OCI-LY1 (cell line): ENCODE measurements around the gene RPL22.

Source experiments
- H2AFZ ChIP-seq: fragments of 200-600 bp; sonication (generic), shearing (Covaris generic); 2 replicates; pipeline ENCODE4 v1.6.0; 2014; ENCODE audit warnings: antibody characterized with exemption, mild to moderate bottlenecking, low read length
- H3F3A ChIP-seq: fragments of 200-600 bp; sonication (generic), shearing (Covaris generic); 2 replicates; pipeline ENCODE4 v1.6.0; 2014; ENCODE audit warnings: mild to moderate bottlenecking, antibody characterized with exemption, low read length, moderate library complexity; ENCODE audit not compliant: insufficient read depth
- H3K27ac ChIP-seq: fragments of 200-600 bp; sonication (generic); 2 replicates; pipeline ENCODE4 v1.5.1; 2014; ENCODE audit warnings: low read length, mixed run types, mild to moderate bottlenecking, low read depth; ENCODE audit not compliant: poor library complexity, severe bottlenecking
- H3K27me3 ChIP-seq: fragments of 200-600 bp; sonication (generic); 2 replicates; pipeline ENCODE4 v1.6.0; 2014; ENCODE audit warnings: antibody characterized with exemption, mild to moderate bottlenecking, low read length, moderate library complexity; ENCODE audit not compliant: insufficient read depth
- H3K36me3 ChIP-seq: fragments of 200-600 bp; sonication (generic); 2 replicates; pipeline ENCODE4 v1.6.1; 2014; ENCODE audit warnings: mild to moderate bottlenecking, antibody characterized with exemption, low read length, moderate library complexity, mixed read lengths; ENCODE audit not compliant: insufficient read depth
- H3K4me1 ChIP-seq: fragments of 200-600 bp; sonication (generic); 2 replicates; pipeline ENCODE4 v1.5.1; 2014; ENCODE audit warnings: mild to moderate bottlenecking, low read length, moderate library complexity; ENCODE audit not compliant: insufficient read depth, severe bottlenecking
- H3K4me2 ChIP-seq: fragments of 200-600 bp; sonication (generic), shearing (Covaris generic); 2 replicates; pipeline ENCODE4 v1.6.1; 2014; ENCODE audit warnings: low read length
- H3K4me3 ChIP-seq: fragments of 200-600 bp; sonication (generic); 2 replicates; pipeline ENCODE4 v1.5.1; 2014; ENCODE audit warnings: low read length, low read depth, mild to moderate bottlenecking, mixed read lengths; ENCODE audit not compliant: poor library complexity, severe bottlenecking
- H3K79me2 ChIP-seq: fragments of 200-600 bp; shearing (Covaris generic); 2 replicates; pipeline ENCODE4 v1.6.1; 2016; ENCODE audit warnings: mixed run types, low read length, mixed read lengths; ENCODE audit not compliant: insufficient read depth
- H3K9ac ChIP-seq: fragments of 200-600 bp; sonication (generic), shearing (Covaris generic); 2 replicates; pipeline ENCODE4 v1.6.1; 2014; ENCODE audit warnings: mild to moderate bottlenecking, low read length, mixed read lengths
- H3K9me2 ChIP-seq: fragments of 200-600 bp; sonication (generic), shearing (Covaris generic); 2 replicates; pipeline ENCODE4 v1.6.1; 2014; ENCODE audit warnings: low read depth, mild to moderate bottlenecking, low read length, mixed read lengths
- H3K9me3 ChIP-seq: fragments of 200-600 bp; shearing (Covaris generic); 2 replicates; pipeline ENCODE4 v1.6.1; 2014; ENCODE audit warnings: low read length, mixed read lengths
- H4K20me1 ChIP-seq: fragments of 200-600 bp; sonication (generic), shearing (Covaris generic); 2 replicates; pipeline ENCODE4 v1.6.0; 2016; ENCODE audit warnings: mild to moderate bottlenecking, low read length; ENCODE audit not compliant: insufficient read depth
- EZH2 ChIP-seq: fragments of 200-600 bp; sonication (generic), shearing (Covaris generic); IDR thresholded peaks from 2 replicates; pipeline ENCODE4 v1.8.0; 2017; ENCODE audit warnings: borderline replicate concordance, mixed run types, mild to moderate bottlenecking, antibody characterized with exemption, low read length, moderate library complexity, mixed read lengths
- TF ChIP-seq, protein P1 (sequence below): fragments of 200-600 bp; sonication (generic), shearing (Covaris generic); IDR thresholded peaks from 2 replicates; pipeline ENCODE4 v1.5.1; 2017; ENCODE audit warnings: mild to moderate bottlenecking, antibody characterized with exemption, low read length, moderate library complexity, mixed read lengths

RPL22 gene

DNA sequence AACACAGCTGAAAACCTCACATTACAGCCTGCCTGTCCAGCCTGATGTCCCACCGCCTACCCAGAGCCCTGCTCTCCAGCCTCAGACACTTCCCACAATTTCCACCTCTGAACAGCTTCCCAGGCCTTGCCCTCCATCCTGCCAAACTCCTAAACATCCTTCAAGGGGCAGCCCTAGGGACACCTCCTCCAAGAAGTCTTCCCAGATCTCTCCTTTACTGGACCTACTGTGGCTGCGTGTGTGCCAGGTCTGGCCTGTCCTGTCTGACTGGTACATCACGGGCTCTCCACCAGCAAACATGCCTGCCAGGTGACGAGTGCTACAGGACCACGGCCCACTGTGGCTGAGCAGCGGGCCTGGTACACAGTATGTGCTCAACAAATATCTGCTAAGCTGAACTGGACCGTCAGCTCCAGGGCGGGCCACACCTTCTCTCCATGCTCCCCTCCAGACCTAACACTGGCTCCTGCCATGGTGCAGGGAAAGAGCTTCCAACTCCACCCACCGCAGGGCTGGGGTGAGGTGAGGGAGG lies 48.0 kb downstream of the RPL22 start:
- H3K36me3 ChIP-seq: no peaks in the 10 kb centered on the region
- no peaks in the 10 kb centered on the region for H3K9me3 ChIP-seq
- no peak overlapping the region for H2AFZ ChIP-seq
- H3K79me2 ChIP-seq: no peaks in the 10 kb centered on the region
- no peaks in the 10 kb centered on the region for H3K4me1 ChIP-seq
- H3K9me2 ChIP-seq: no peaks in the 10 kb centered on the region
- no peaks in the 10 kb centered on the region for H3F3A ChIP-seq
- H3K4me3 ChIP-seq: no peak overlapping the region
- no peaks in the 10 kb centered on the region for H3K27me3 ChIP-seq
- H3K4me2 ChIP-seq: no peak overlapping the region
- H4K20me1 ChIP-seq: no peaks in the 10 kb centered on the region
- H3K9ac ChIP-seq: no peak overlapping the region
- TF ChIP-seq, protein P1, sequence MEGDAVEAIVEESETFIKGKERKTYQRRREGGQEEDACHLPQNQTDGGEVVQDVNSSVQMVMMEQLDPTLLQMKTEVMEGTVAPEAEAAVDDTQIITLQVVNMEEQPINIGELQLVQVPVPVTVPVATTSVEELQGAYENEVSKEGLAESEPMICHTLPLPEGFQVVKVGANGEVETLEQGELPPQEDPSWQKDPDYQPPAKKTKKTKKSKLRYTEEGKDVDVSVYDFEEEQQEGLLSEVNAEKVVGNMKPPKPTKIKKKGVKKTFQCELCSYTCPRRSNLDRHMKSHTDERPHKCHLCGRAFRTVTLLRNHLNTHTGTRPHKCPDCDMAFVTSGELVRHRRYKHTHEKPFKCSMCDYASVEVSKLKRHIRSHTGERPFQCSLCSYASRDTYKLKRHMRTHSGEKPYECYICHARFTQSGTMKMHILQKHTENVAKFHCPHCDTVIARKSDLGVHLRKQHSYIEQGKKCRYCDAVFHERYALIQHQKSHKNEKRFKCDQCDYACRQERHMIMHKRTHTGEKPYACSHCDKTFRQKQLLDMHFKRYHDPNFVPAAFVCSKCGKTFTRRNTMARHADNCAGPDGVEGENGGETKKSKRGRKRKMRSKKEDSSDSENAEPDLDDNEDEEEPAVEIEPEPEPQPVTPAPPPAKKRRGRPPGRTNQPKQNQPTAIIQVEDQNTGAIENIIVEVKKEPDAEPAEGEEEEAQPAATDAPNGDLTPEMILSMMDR: no peak
- TF ChIP-seq EZH2: no peak
- H3K27ac ChIP-seq: no peak overlapping the region

DNA sequence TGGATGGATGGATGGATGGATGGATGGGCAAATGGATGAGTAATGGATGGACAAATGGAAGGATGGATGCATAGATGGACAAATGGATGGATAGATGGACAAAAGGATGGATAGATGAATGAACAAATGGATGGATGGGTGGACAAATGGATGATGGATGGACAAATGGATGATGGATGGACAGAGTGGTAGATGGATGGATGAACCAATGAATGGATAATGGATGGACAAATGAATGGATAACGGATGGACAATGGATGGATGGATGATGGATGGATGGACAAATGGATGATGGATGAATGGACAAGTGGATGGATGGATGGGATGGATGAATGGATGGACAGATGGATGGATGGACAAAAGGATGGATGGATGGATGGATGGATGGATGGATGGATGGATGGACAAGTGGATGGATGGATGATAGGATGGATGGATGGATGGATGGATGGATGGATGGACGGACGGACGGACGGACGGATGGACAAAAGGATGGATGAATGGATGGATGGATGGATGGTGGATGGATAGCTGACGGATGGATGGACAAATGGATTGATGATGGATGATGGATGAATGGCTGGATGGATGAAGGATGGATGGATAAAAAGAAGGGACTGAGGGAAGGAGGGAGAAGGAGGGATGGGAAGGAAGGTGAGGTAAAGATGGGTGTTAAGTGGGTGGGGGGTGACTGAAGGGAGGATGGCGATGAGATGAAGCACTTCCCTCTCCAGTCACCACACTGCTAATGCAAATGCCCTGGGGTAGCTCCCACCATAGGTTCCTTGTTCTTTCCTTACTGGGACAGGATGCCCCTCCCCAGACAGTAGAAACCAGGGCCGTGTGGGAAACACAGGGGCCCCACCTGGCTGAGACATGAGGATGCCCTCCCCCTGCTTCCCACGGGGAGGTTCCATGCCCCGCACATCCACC lies 49.1 kb downstream of the RPL22 start:
- H3K9me3 ChIP-seq: no peaks in the 10 kb centered on the region
- H3K9me2 ChIP-seq: no peaks in the 10 kb centered on the region
- H3K4me3 ChIP-seq: no peak overlapping the region
- no peaks in the 10 kb centered on the region for H3K4me1 ChIP-seq
- TF ChIP-seq EZH2: no peak
- TF ChIP-seq, protein P1: no peak
- H3K36me3 ChIP-seq: no peaks in the 10 kb centered on the region
- H2AFZ ChIP-seq: no peak overlapping the region
- no peak overlapping the region for H3K4me2 ChIP-seq
- H3K79me2 ChIP-seq: no peaks in the 10 kb centered on the region
- no peaks in the 10 kb centered on the region for H3K27me3 ChIP-seq
- no peak overlapping the region for H3K9ac ChIP-seq
- H3K27ac ChIP-seq: no peak overlapping the region
- H3F3A ChIP-seq: no peaks in the 10 kb centered on the region
- no peaks in the 10 kb centered on the region for H4K20me1 ChIP-seq

DNA sequence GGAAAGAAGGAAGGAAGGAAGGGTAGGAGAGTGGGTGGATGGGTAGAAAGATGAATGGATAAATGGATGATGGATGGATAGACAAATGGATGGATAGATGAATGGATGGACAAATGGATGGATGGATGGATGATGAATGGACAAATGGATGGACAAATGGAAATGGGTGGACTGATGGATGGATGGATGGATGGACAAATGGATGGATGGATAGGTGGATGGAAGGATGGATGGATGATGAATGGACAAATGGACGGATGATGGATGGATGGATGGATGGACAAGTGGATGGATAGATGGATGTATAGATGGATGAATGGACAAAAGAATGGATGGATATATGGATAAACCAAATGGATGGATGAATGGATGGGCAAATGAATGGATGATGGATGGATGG lies 49.8 kb downstream of the RPL22 start:
- Histone ChIP-seq H3K27me3 (no peaks in the 10 kb centered on the region), H3K4me3 (no peak overlapping the region)

More for the DNA sequence above, 49.8 kb downstream of the RPL22 start:
- H3K9me3 ChIP-seq: no peaks in the 10 kb centered on the region
- H3K9ac ChIP-seq: no peak overlapping the region
- no peak overlapping the region for H3K4me2 ChIP-seq
- no peaks in the 10 kb centered on the region for H3K79me2 ChIP-seq
- no peaks in the 10 kb centered on the region for H3K4me1 ChIP-seq
- no peak overlapping the region for H3K27ac ChIP-seq
- TF ChIP-seq EZH2: no peak
- TF ChIP-seq, protein P1: no peak
- H3K9me2 ChIP-seq: no peaks in the 10 kb centered on the region
- no peaks in the 10 kb centered on the region for H4K20me1 ChIP-seq
- no peaks in the 10 kb centered on the region for H3F3A ChIP-seq
- H3K36me3 ChIP-seq: no peaks in the 10 kb centered on the region
- H2AFZ ChIP-seq: no peak overlapping the region
